Immature natural killer cell (primary cell): ENCODE results near the gene CNBD2. TPM values are rescaled to one million over a fixed set of nuclear protein-coding genes. Genes with fewer than 3 reads are reported as not detected.
A peak's percentile ranks its signal among the peaks of the same experiment; 100 is the strongest.
"Not testable (repeated sequence)": the region's sequence is repeated elsewhere in the genome, so short reads cannot be mapped to it uniquely, and the experiment has no call there.

Experiments
- DNase-seq, 3 donors: peaks; one replicate each; pipeline ENCODE4 v3.0.0; 2022; ENCODE audit warnings: mixed read lengths in 1 of 3
- H3K27ac Mint-ChIP-seq, 6 donors: one replicate each; pipeline ENCODE4 v1.8.0; 2020; ENCODE audit warnings: mixed read lengths in 6 of 6, mild to moderate bottlenecking in 5 of 6, inconsistent platforms in 4 of 6, moderate library complexity in 3 of 6
- H3K27me3 Mint-ChIP-seq, 3 donors: one replicate each; pipeline ENCODE4 v1.8.0; 2020 to 2021; ENCODE audit warnings: low read depth in 3 of 3, mild to moderate bottlenecking in 3 of 3, mixed read lengths in 3 of 3, moderate library complexity in 3 of 3, inconsistent platforms in 1 of 3
- H3K36me3 Mint-ChIP-seq, 3 donors: one replicate each; pipeline ENCODE4 v1.8.0; 2020; ENCODE audit warnings: mixed read lengths in 3 of 3, inconsistent platforms in 2 of 3, mild to moderate bottlenecking in 2 of 3
- H3K4me1 Mint-ChIP-seq, 2 donors: one replicate each; pipeline ENCODE4 v1.8.0; 2020; ENCODE audit warnings: inconsistent platforms in 2 of 2, mild to moderate bottlenecking in 2 of 2, mixed read lengths in 2 of 2, moderate library complexity in 1 of 2
- H3K4me3 Mint-ChIP-seq, 5 donors: one replicate each; pipeline ENCODE4 v1.8.0; 2020; ENCODE audit warnings: mild to moderate bottlenecking in 5 of 5, mixed read lengths in 5 of 5, inconsistent platforms in 3 of 5, moderate library complexity in 3 of 5
- H3K9me3 Mint-ChIP-seq, 6 donors: one replicate each; pipeline ENCODE4 v1.8.0; 2020; ENCODE audit warnings: mild to moderate bottlenecking in 6 of 6, mixed read lengths in 6 of 6, inconsistent platforms in 4 of 6, moderate library complexity in 3 of 6
- polyA plus RNA-seq, 3 donors: library from polyadenylated mRNA; unstranded; fragments of 300-500 nt; fragmentation: Illumina TruSeq; gene quantifications; one replicate each; pipeline ENCODE4 v1.2.3, GENCODE V29; 2021

CNBD2 gene
- polyA plus RNA-seq, 3 donors from 2014 or later, result 8.2 to 13.7 (median 8.4) TPM

- no peak overlapping the region for H3K27ac Mint-ChIP-seq
- H3K9me3 Mint-ChIP-seq, result no peaks in the 10 kb centered on the region
- no peak for DNase-seq
- H3K4me3 Mint-ChIP-seq, result no peak overlapping the region
- H3K27me3 Mint-ChIP-seq, result peaks cover 0 to 7% (median 4%) of the 10 kb centered on the region in 3 donors
- H3K36me3 Mint-ChIP-seq, result no peaks in the 10 kb centered on the region
- H3K4me1 Mint-ChIP-seq, result peaks cover 8 to 11% of the 10 kb centered on the region in 2 donors
These were observed 17.4 kb downstream of the CNBD2 start for GRCh38 chr20:35985806-35986205.

- Mint-ChIP-seq H3K27ac (no peak overlapping the region), H3K4me3 (no peak overlapping the region), H3K36me3 (no peaks in the 10 kb centered on the region), H3K4me1 (peaks cover 10 to 18% of the 10 kb centered on the region in 2 donors), H3K9me3 (no peaks in the 10 kb centered on the region), H3K27me3 (peaks cover 0 to 7% (median 3%) of the 10 kb centered on the region in 3 donors)
- DNase-seq, result no peak
These were observed 20.6 kb downstream of the CNBD2 start for GRCh38 chr20:35988910-35989463.

GRCh38 chr20:35991142-35991771 is 22.9 kb downstream of the CNBD2 start:
- Mint-ChIP-seq H3K36me3 (no peaks in the 10 kb centered on the region), H3K27me3 (peaks cover 0 to 7% (median 3%) of the 10 kb centered on the region in 3 donors), H3K27ac (no peak overlapping the region), H3K4me3 (no peak overlapping the region), H3K9me3 (no peaks in the 10 kb centered on the region), H3K4me1 (peaks cover 4 to 8% of the 10 kb centered on the region in 2 donors)
- DNase-seq, result no peak

GRCh38 chr20:35992713-35993335 is 24.4 kb downstream of the CNBD2 start:
- H3K36me3 Mint-ChIP-seq, result no peaks in the 10 kb centered on the region
- peaks cover 4 to 8% of the 10 kb centered on the region in 2 donors for H3K4me1 Mint-ChIP-seq
- peaks cover 1 to 3% (median 3%) of the 10 kb centered on the region in 3 donors for H3K27me3 Mint-ChIP-seq
- DNase-seq, result peak; percentile 46 to 64 (median 57)
- H3K4me3 Mint-ChIP-seq, result peak overlapping the region in 2 of 5 donors; percentile 11 to 43
- no peak overlapping the region for H3K27ac Mint-ChIP-seq
- H3K9me3 Mint-ChIP-seq, result no peaks in the 10 kb centered on the region

- Mint-ChIP-seq H3K4me3 (no peak overlapping the region), H3K4me1 (peaks cover 4 to 8% of the 10 kb centered on the region in 2 donors), H3K27ac (no peak overlapping the region), H3K27me3 (peaks cover 0 to 3% (median 1%) of the 10 kb centered on the region in 3 donors), H3K9me3 (no peaks in the 10 kb centered on the region), H3K36me3 (no peaks in the 10 kb centered on the region)
- peak; percentile 34 to 64 (median 53) for DNase-seq
These were observed 26.6 kb downstream of the CNBD2 start for GRCh38 chr20:35994994-35995453.

- not testable (repeated sequence) for H3K36me3 Mint-ChIP-seq, DNase-seq, H3K4me1 Mint-ChIP-seq, H3K4me3 Mint-ChIP-seq, H3K9me3 Mint-ChIP-seq, H3K27ac Mint-ChIP-seq, H3K27me3 Mint-ChIP-seq
These were observed 28.1 kb downstream of the CNBD2 start for GRCh38 chr20:35996492-35996891.

GRCh38 chr20:36001331-36001730 is 32.9 kb downstream of the CNBD2 start:
- not testable (repeated sequence) for DNase-seq, H3K36me3 Mint-ChIP-seq, H3K4me1 Mint-ChIP-seq, H3K27me3 Mint-ChIP-seq, H3K27ac Mint-ChIP-seq, H3K4me3 Mint-ChIP-seq
- H3K9me3 Mint-ChIP-seq, result peaks cover 0 to 16% (median 7%) of the 10 kb centered on the region in 6 donors

GRCh38 chr20:36002855-36003254 is 34.5 kb downstream of the CNBD2 start:
- no peak overlapping the region for H3K4me3 Mint-ChIP-seq
- no peak overlapping the region for H3K27ac Mint-ChIP-seq
- DNase-seq, result no peak
- peaks cover 0 to 16% (median 7%) of the 10 kb centered on the region in 6 donors for H3K9me3 Mint-ChIP-seq
- peaks cover 0 to 5% (median 4%) of the 10 kb centered on the region in 3 donors for H3K27me3 Mint-ChIP-seq
- H3K36me3 Mint-ChIP-seq, result peaks cover 0 to 7% (median 3%) of the 10 kb centered on the region in 3 donors
- no peaks in the 10 kb centered on the region for H3K4me1 Mint-ChIP-seq

- no peak for DNase-seq
- H3K4me1 Mint-ChIP-seq, result no peaks in the 10 kb centered on the region
- H3K9me3 Mint-ChIP-seq, result peaks cover 0 to 16% (median 7%) of the 10 kb centered on the region in 6 donors
- H3K36me3 Mint-ChIP-seq, result peaks cover 0 to 7% (median 3%) of the 10 kb centered on the region in 3 donors
- H3K27ac Mint-ChIP-seq, result no peak overlapping the region
- no peak overlapping the region for H3K4me3 Mint-ChIP-seq
- H3K27me3 Mint-ChIP-seq, result peaks cover 0 to 5% (median 4%) of the 10 kb centered on the region in 3 donors
These were observed 35.7 kb downstream of the CNBD2 start for GRCh38 chr20:36004045-36004444.

- Mint-ChIP-seq H3K27me3 (peaks cover 0 to 5% (median 2%) of the 10 kb centered on the region in 3 donors), H3K36me3 (peaks cover 0 to 3% (median 0%) of the 10 kb centered on the region in 3 donors), H3K4me1 (no peaks in the 10 kb centered on the region), H3K4me3 (no peak overlapping the region), H3K27ac (no peak overlapping the region), H3K9me3 (peaks cover 0 to 8% (median 0%) of the 10 kb centered on the region in 6 donors)
- no peak for DNase-seq
These were observed 40.2 kb downstream of the CNBD2 start for GRCh38 chr20:36008461-36009035.

GRCh38 chr20:36010076-36010475 is 41.7 kb downstream of the CNBD2 start:
- H3K4me3 Mint-ChIP-seq, result no peak overlapping the region

GRCh38 chr20:36010825-36011224 is 42.4 kb downstream of the CNBD2 start:
- no peak for DNase-seq
- no peak overlapping the region for H3K4me3 Mint-ChIP-seq
- no peaks in the 10 kb centered on the region for H3K36me3 Mint-ChIP-seq
- H3K27me3 Mint-ChIP-seq, result peaks cover 0 to 5% (median 2%) of the 10 kb centered on the region in 3 donors
- no peaks in the 10 kb centered on the region for H3K9me3 Mint-ChIP-seq
- no peak overlapping the region for H3K27ac Mint-ChIP-seq
- no peaks in the 10 kb centered on the region for H3K4me1 Mint-ChIP-seq

More at GRCh38 chr20:36010076-36010475, 41.7 kb downstream of the CNBD2 start:
- Mint-ChIP-seq H3K36me3 (no peaks in the 10 kb centered on the region), H3K27me3 (peaks cover 0 to 5% (median 2%) of the 10 kb centered on the region in 3 donors), H3K27ac (no peak overlapping the region), H3K4me1 (no peaks in the 10 kb centered on the region), H3K9me3 (no peaks in the 10 kb centered on the region)
- no peak for DNase-seq

GRCh38 chr20:36015806-36016403 is 47.5 kb downstream of the CNBD2 start:
- Mint-ChIP-seq H3K9me3 (no peaks in the 10 kb centered on the region), H3K36me3 (no peaks in the 10 kb centered on the region), H3K4me1 (no peaks in the 10 kb centered on the region), H3K27me3 (peaks cover 0 to 6% (median 2%) of the 10 kb centered on the region in 3 donors), H3K4me3 (no peak overlapping the region), H3K27ac (no peak overlapping the region)
- DNase-seq, result no peak
